MCF 10A (cell line): ENCODE data around the gene TCN2. TPM values are rescaled to one million over a fixed set of nuclear protein-coding genes. Genes with fewer than 3 reads are reported as not detected.

ENCODE experiments used
- BruUV-seq: library from RNA; stranded (reverse); fragments of 400-500 nt; replicated peaks from 2 replicates; lab custom pipeline; 2021; lab: Mats Ljungman, UMichigan
- CTCF ChIA-PET: fragments of 300-600 bp; sonication (Branson Sonifier 250); formaldehyde crosslinking; extraction: SDS; loops from one replicate; lab custom pipeline; 2021; ENCODE audit warnings: antibody characterized with exemption, inconsistent platforms; lab: Yijun Ruan, JAX
- POLR2A ChIA-PET: fragments of 300-600, 350-650 bp; sonication (Branson Sonifier 250); formaldehyde crosslinking; extraction: SDS; loops from one replicate; lab custom pipeline; 2020; ENCODE audit warnings: antibody characterized with exemption, inconsistent platforms; lab: Yijun Ruan, JAX
- DNase-seq: peaks from one replicate; pipeline ENCODE4 v3.0.0-alpha.2; 2018; ENCODE audit not compliant: unreplicated experiment
- H3K27ac Mint-ChIP-seq: one replicate; pipeline ENCODE4 v1.8.0; 2022; ENCODE audit warnings: mild to moderate bottlenecking, low read depth, mixed read lengths; ENCODE audit not compliant: unreplicated experiment
- H3K27me3 Mint-ChIP-seq: one replicate; pipeline ENCODE4 v1.8.0; 2022; ENCODE audit warnings: mixed read lengths; ENCODE audit not compliant: insufficient read depth, unreplicated experiment
- H3K36me3 Mint-ChIP-seq: one replicate; pipeline ENCODE4 v1.8.0; 2022; ENCODE audit warnings: mild to moderate bottlenecking, moderate library complexity, mixed read lengths; ENCODE audit not compliant: insufficient read depth, unreplicated experiment
- H3K4me1 Mint-ChIP-seq: one replicate; pipeline ENCODE4 v1.8.0; 2022; ENCODE audit warnings: mixed read lengths; ENCODE audit not compliant: insufficient read depth, unreplicated experiment
- H3K4me3 Mint-ChIP-seq: one replicate; pipeline ENCODE4 v1.8.0; 2022; ENCODE audit warnings: mild to moderate bottlenecking, moderate library complexity, mixed read lengths; ENCODE audit not compliant: unreplicated experiment
- H3K9me3 Mint-ChIP-seq: one replicate; pipeline ENCODE4 v1.8.0; 2022; ENCODE audit warnings: mixed read lengths; ENCODE audit not compliant: unreplicated experiment
- intact Hi-C: fragments of 100-400 bp; cut with micrococcal nuclease; formaldehyde crosslinking; loops from 2 replicates; pipeline ENCODE4 v1.14.1; 2022
- total RNA-seq: library from RNA; stranded (reverse); gene quantifications from 2 replicates; pipeline ENCODE4 v1.2.3, GENCODE V29; 2022
- TF ChIP-seq, protein P1 (sequence below): fragments of 200-600 bp; IDR thresholded peaks from one replicate; pipeline ENCODE4 v1.8.0; 2022; ENCODE audit warnings: antibody characterized with exemption, mild to moderate bottlenecking; ENCODE audit not compliant: unreplicated experiment

TCN2 gene
- total RNA-seq, 1 experiment from 2014 or later, result 1.4 TPM

DNA sequence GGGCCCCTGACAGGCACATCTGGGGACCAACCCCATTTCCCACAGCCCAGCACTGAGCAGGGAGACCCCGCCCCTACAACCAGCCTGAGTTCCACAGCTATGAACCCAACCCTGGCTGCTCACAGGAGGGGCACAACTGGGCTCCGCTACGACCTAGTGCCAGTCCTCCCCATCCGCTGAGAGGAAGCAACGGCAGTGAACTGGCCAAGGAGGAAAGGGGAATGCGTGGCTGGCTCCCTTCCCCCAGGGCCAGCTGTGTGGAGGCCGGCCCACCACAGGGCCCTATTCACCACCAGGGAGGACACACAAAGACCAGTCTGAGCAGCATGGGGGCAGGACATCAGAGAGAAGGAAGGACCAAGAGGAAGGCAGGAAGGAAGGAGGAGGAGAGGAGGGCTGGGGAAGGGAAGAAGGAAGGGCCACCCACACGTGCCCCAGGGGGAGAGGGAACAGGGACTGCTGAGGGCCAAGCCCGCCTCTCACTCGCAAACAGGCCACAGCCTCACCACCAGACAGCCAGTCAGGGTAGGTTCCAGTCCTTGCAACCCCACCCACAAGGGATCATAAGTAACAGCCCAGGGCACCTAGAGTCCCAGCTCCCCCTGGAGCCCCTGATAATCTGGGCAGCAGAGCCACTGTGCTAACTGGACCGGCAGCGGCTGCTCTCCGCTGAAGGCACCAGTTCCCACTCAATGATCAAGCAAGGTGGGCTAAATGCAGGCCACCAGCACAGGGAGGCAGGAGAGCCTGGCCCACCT, 24.0 kb upstream of the TCN2 start:
- H3K27ac Mint-ChIP-seq, result no peak overlapping the region
- no TSS peak for BruUV-seq
- TF ChIP-seq, protein P1, sequence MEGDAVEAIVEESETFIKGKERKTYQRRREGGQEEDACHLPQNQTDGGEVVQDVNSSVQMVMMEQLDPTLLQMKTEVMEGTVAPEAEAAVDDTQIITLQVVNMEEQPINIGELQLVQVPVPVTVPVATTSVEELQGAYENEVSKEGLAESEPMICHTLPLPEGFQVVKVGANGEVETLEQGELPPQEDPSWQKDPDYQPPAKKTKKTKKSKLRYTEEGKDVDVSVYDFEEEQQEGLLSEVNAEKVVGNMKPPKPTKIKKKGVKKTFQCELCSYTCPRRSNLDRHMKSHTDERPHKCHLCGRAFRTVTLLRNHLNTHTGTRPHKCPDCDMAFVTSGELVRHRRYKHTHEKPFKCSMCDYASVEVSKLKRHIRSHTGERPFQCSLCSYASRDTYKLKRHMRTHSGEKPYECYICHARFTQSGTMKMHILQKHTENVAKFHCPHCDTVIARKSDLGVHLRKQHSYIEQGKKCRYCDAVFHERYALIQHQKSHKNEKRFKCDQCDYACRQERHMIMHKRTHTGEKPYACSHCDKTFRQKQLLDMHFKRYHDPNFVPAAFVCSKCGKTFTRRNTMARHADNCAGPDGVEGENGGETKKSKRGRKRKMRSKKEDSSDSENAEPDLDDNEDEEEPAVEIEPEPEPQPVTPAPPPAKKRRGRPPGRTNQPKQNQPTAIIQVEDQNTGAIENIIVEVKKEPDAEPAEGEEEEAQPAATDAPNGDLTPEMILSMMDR, result no peak
- ChIA-PET POLR2A (interaction anchor here (0.6 to 1.0 kb wide), 2 partner anchors 9 to 84 kb away, joined by 3 read pairs; partner anchors contain the start of gene PES1), CTCF (interaction anchor here (0.5 to 0.7 kb wide), 2 partner anchors 165 to 338 kb away, joined by 3 read pairs; no protein-coding TSS in a partner anchor)
- H3K36me3 Mint-ChIP-seq, result peaks cover 90% of the 10 kb centered on the region
- DNase-seq, result no peak
- H3K4me3 Mint-ChIP-seq, result no peak overlapping the region
- H3K27me3 Mint-ChIP-seq, result no peaks in the 10 kb centered on the region
- intact Hi-C loops, result no loop called here
- H3K4me1 Mint-ChIP-seq, result no peaks in the 10 kb centered on the region
- H3K9me3 Mint-ChIP-seq, result no peaks in the 10 kb centered on the region

DNA sequence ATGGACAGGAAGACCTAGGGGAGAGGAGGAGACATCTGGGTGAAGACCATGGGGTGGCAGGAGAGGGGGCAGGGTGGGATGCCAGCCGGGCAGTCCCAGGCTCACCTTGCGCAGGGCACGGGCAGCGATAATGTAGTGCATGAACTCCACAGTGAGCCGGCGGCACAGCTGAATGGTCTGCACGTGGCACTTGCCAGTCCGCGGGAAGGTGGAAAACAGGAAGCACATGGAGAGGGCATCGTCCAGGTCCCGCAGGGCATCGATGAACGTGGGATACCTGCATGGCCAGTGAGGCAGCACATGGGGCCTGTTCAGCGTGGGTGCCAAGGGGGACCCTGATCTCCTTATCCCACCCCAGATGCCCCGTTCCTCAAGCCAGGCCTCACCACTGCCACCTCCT, 22.5 kb upstream of the TCN2 start:
- ChIA-PET POLR2A (no interaction called here), CTCF (interaction anchor here (0.6 kb wide), 1 partner anchor 197 kb away, joined by 3 read pairs; the partner anchor contains the start of gene RNF215)
- DNase-seq, result no peak
- no TSS peak for BruUV-seq
- H3K27ac Mint-ChIP-seq, result no peak overlapping the region
- H3K4me3 Mint-ChIP-seq, result no peak overlapping the region
- peaks cover 90% of the 10 kb centered on the region for H3K36me3 Mint-ChIP-seq
- intact Hi-C loops, result no loop called here
- TF ChIP-seq, protein P1, result no peak
- no peaks in the 10 kb centered on the region for H3K9me3 Mint-ChIP-seq
- no peaks in the 10 kb centered on the region for H3K27me3 Mint-ChIP-seq
- no peaks in the 10 kb centered on the region for H3K4me1 Mint-ChIP-seq

DNA sequence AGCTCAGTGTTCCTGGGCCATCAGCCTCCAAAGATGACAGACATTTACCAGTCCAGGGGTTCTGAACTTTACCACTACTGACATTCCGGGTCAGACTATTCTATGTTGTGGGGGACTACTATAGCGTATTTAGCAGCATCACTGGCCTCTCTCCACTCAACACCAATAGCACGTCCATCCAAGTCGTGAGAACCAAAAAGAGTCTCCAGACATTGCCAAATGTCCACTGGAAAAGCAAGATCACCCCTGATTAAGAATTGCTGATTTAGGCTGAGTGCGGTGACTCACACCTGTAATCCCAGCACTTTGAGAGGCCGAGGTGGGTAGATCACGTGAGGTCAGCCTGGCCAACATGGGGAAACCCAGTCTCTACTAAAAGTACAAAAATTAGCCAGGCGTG, 20.6 kb upstream of the TCN2 start:
- no TSS peak for BruUV-seq
- CTCF ChIA-PET, result interaction anchor here (0.5 kb wide), 1 partner anchor 1243 kb away, joined by 3 read pairs; no protein-coding TSS in a partner anchor
- TF ChIP-seq, protein P1, result no peak
- POLR2A ChIA-PET, result no interaction called here
- no peaks in the 10 kb centered on the region for H3K27me3 Mint-ChIP-seq
- H3K4me1 Mint-ChIP-seq, result no peaks in the 10 kb centered on the region
- no peak overlapping the region for H3K27ac Mint-ChIP-seq
- no peaks in the 10 kb centered on the region for H3K9me3 Mint-ChIP-seq
- intact Hi-C loops, result no loop called here
- DNase-seq, result no peak
- peaks cover 73% of the 10 kb centered on the region for H3K36me3 Mint-ChIP-seq
- no peak overlapping the region for H3K4me3 Mint-ChIP-seq

DNA sequence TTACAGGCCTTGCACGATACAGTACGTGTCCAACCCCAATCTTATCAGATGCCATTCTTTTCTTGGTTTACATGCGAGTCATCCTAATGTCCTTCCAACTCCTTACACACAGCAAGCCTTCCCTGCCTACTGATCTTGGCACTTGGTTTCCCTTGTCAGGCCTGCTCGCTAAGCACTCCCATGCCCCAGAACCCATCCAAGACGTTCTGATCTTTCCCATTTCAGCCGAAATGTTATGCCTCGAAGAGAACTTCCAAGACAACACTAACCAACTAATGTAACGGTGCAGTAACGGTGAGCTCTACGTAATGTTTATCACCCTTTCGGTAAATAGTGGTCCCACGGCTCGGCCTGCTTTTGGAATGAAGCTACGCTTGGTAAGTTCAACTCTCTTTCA, 15.8 kb upstream of the TCN2 start:
- Mint-ChIP-seq H3K36me3 (peaks cover 36% of the 10 kb centered on the region), H3K4me3 (no peak overlapping the region), H3K27me3 (no peaks in the 10 kb centered on the region), H3K4me1 (no peaks in the 10 kb centered on the region), H3K27ac (no peak overlapping the region), H3K9me3 (no peaks in the 10 kb centered on the region)
- peak; percentile 19 for DNase-seq
- TF ChIP-seq, protein P1, result no peak
- BruUV-seq, result TSS peak; percentile 60
- ChIA-PET POLR2A (interaction anchor here (0.6 to 4.6 kb wide), 18 partner anchors 8 to 1200 kb away, joined by 3 to 30 read pairs (median 3); partner anchors contain the start of genes MORC2, MTFP1, SEC14L2 and TCN2), CTCF (interaction anchor here (0.6 to 1.7 kb wide), 3 partner anchors 10 to 164 kb away, joined by 3 to 9 read pairs (median 5); no protein-coding TSS in a partner anchor)
- intact Hi-C loops, result loop anchor here (1.0 kb wide), 1 partner anchor 146 kb away; no protein-coding TSS in a partner anchor
